Right cardiac atrium (tissue), 5 donors: ENCODE results near the gene RABL6. TPM values are rescaled to one million over a fixed set of nuclear protein-coding genes. Genes with fewer than 3 reads are reported as not detected.

Experiments
- microRNA-seq, 2 donors: library from miRNA; unstranded; fragments of <30 nt; microRNA quantifications; one replicate each; pipeline ENCODE4 v1.2.0, GENCODE V29; 2020 to 2021
- polyA plus RNA-seq: library from polyadenylated mRNA; stranded (reverse); fragments of 200-250 nt; gene quantifications from one replicate; pipeline ENCODE4 v1.2.3, GENCODE V29; 2013
- total RNA-seq, 4 donors: library from RNA; stranded (reverse); fragmentation: NEBNext Ultra II Directional; extraction: Animal tissue kit (Norgen Biotek cat#: 25700); gene quantifications; one replicate each; pipeline ENCODE4 v1.2.1, GENCODE V29; 2021
- donor health status: healthy with polysubstance abuse.
- donor health status: DM: no; HTN: yes; CAD: no.
- donor health status: DM: no; HTN: no; CAD: no.
- donor health status: DM: no; HTN: yes; CAD: no; lungs with severe emphysema.
- donor health status: DM: yes; HTN: yes; CAD: no.

The RABL6 gene
- total and polyA plus RNA-seq, 5 donors, result 67.3 to 87.2 (median 72.1) TPM

Small RNA genes lying within 50 kb of the gene (microRNA-seq; reads per million reads assigned to microRNA genes)
- gene MIR4292, result 0 reads per million in 2 donors
- 0 to 0.42 reads per million in 2 donors for gene MIR4479

Other genes starting within 250 kb of the RABL6 start
- gene EGFL7, start 145.0 kb upstream of the RABL6 start, total RNA-seq, result 100 to 1,000 TPM in 1 of 4 donors, 10 to 100 TPM in 3; 73.3 to 148 (median 83.0) TPM
- 113 TPM for gene EGFL7, start 145.0 kb upstream of the RABL6 start, polyA plus RNA-seq
- gene AGPAT2, start 120.5 kb upstream of the RABL6 start, total RNA-seq, result 10 to 100 TPM; 63.0 to 92.0 (median 70.2) TPM
- 149 TPM for gene AGPAT2, start 120.5 kb upstream of the RABL6 start, polyA plus RNA-seq
- gene DIPK1B, start 95.4 kb upstream of the RABL6 start, total RNA-seq, result 10 to 100 TPM; 34.2 to 40.8 (median 36.4) TPM
- 42.7 TPM for gene DIPK1B, start 95.4 kb upstream of the RABL6 start, polyA plus RNA-seq
- gene LCN10, start 65.0 kb upstream of the RABL6 start, total RNA-seq, result 10 to 100 TPM in 1 of 4 donors, 1 to 10 TPM in 3; 4.5 to 14.1 (median 7.7) TPM
- 14.7 TPM for gene LCN10, start 65.0 kb upstream of the RABL6 start, polyA plus RNA-seq
- gene LCN6, start 59.4 kb upstream of the RABL6 start, total RNA-seq, result 10 to 100 TPM in 3 of 4 donors, 1 to 10 TPM in 1; 8.3 to 22.8 (median 16.9) TPM
- gene LCN6, start 59.4 kb upstream of the RABL6 start, polyA plus RNA-seq, result 41.0 TPM
- not detected for gene LCN8, start 49.7 kb upstream of the RABL6 start, total RNA-seq
- not detected for gene LCN8, start 49.7 kb upstream of the RABL6 start, polyA plus RNA-seq
- 1 to 10 TPM in 2 of 4 donors, under 1 TPM in 2; 0.32 to 1.3 (median 0.87) TPM for gene LCN15, start 43.4 kb upstream of the RABL6 start, total RNA-seq
- gene LCN15, start 43.4 kb upstream of the RABL6 start, polyA plus RNA-seq, result 2.1 TPM
- 100 to 1,000 TPM in 2 of 4 donors, 10 to 100 TPM in 2; 73.6 to 115 (median 100) TPM for gene TMEM141, start 16.6 kb upstream of the RABL6 start, total RNA-seq
- 158 TPM for gene TMEM141, start 16.6 kb upstream of the RABL6 start, polyA plus RNA-seq
- gene CCDC183, start 11.6 kb upstream of the RABL6 start, total RNA-seq, result 1 to 10 TPM; 2.0 to 5.0 (median 2.6) TPM
- gene CCDC183, start 11.6 kb upstream of the RABL6 start, polyA plus RNA-seq, result 3.8 TPM
- gene AJM1, start 34.5 kb downstream of the RABL6 start, total RNA-seq, result 10 to 100 TPM in 1 of 4 donors, 1 to 10 TPM in 3; 4.4 to 11.5 (median 8.0) TPM
- gene AJM1, start 34.5 kb downstream of the RABL6 start, polyA plus RNA-seq, result 4.3 TPM
- gene PHPT1, start 41.5 kb downstream of the RABL6 start, total RNA-seq, result 100 to 1,000 TPM; 176 to 227 (median 203) TPM
- 329 TPM for gene PHPT1, start 41.5 kb downstream of the RABL6 start, polyA plus RNA-seq
- gene MAMDC4, start 44.4 kb downstream of the RABL6 start, total RNA-seq, result 10 to 100 TPM in 1 of 4 donors, 1 to 10 TPM in 3; 3.0 to 10.8 (median 5.8) TPM
- 5.2 TPM for gene MAMDC4, start 44.4 kb downstream of the RABL6 start, polyA plus RNA-seq
- gene EDF1, start 58.4 kb downstream of the RABL6 start, total RNA-seq, result 100 to 1,000 TPM; 279 to 331 (median 301) TPM
- gene EDF1, start 58.4 kb downstream of the RABL6 start, polyA plus RNA-seq, result 417 TPM
- gene TRAF2, start 78.6 kb downstream of the RABL6 start, total RNA-seq, result 10 to 100 TPM in 1 of 4 donors, 1 to 10 TPM in 3; 6.1 to 10.2 (median 8.6) TPM
- gene TRAF2, start 78.6 kb downstream of the RABL6 start, polyA plus RNA-seq, result 6.7 TPM
- 100 to 1,000 TPM; 108 to 139 (median 120) TPM for gene FBXW5, start 136.8 kb downstream of the RABL6 start, total RNA-seq
- 150 TPM for gene FBXW5, start 136.8 kb downstream of the RABL6 start, polyA plus RNA-seq
- 1 to 10 TPM; 1.0 to 1.8 (median 1.4) TPM for gene C8G, start 137.3 kb downstream of the RABL6 start, total RNA-seq
- gene C8G, start 137.3 kb downstream of the RABL6 start, polyA plus RNA-seq, result 1.4 TPM
- 10 to 100 TPM in 3 of 4 donors, 1 to 10 TPM in 1; 9.8 to 21.2 (median 13.1) TPM for gene LCN12, start 144.3 kb downstream of the RABL6 start, total RNA-seq
- gene LCN12, start 144.3 kb downstream of the RABL6 start, polyA plus RNA-seq, result 7.0 TPM
- gene PTGDS, start 169.6 kb downstream of the RABL6 start, total RNA-seq, result 1,000 to 10,000 TPM; 3,127 to 5,556 (median 4,402) TPM
- gene PTGDS, start 169.6 kb downstream of the RABL6 start, polyA plus RNA-seq, result 6,981 TPM
- gene LCNL1, start 175.0 kb downstream of the RABL6 start, total RNA-seq, result 10 to 100 TPM in 2 of 4 donors, 1 to 10 TPM in 2; 4.3 to 16.7 (median 9.7) TPM
- 2.4 TPM for gene LCNL1, start 175.0 kb downstream of the RABL6 start, polyA plus RNA-seq
- gene PAXX, start 184.5 kb downstream of the RABL6 start, total RNA-seq, result 10 to 100 TPM; 24.8 to 30.4 (median 27.6) TPM
- 44.5 TPM for gene PAXX, start 184.5 kb downstream of the RABL6 start, polyA plus RNA-seq
- gene CLIC3, start 188.6 kb downstream of the RABL6 start, total RNA-seq, result 1 to 10 TPM; 2.8 to 6.2 (median 4.8) TPM
- 6.2 TPM for gene CLIC3, start 188.6 kb downstream of the RABL6 start, polyA plus RNA-seq
- gene ABCA2, start 220.3 kb downstream of the RABL6 start, total RNA-seq, result 10 to 100 TPM; 32.2 to 42.4 (median 39.3) TPM
- 40.4 TPM for gene ABCA2, start 220.3 kb downstream of the RABL6 start, polyA plus RNA-seq
- gene FUT7, start 224.1 kb downstream of the RABL6 start, total RNA-seq, result under 1 TPM in 3 of 4 donors, not detected in 1; 0.09 to 0.24 (median 0.20) TPM
- 0.07 TPM for gene FUT7, start 224.1 kb downstream of the RABL6 start, polyA plus RNA-seq
- gene NPDC1, start 238.2 kb downstream of the RABL6 start, total RNA-seq, result 10 to 100 TPM; 68.3 to 81.0 (median 71.4) TPM
- 69.7 TPM for gene NPDC1, start 238.2 kb downstream of the RABL6 start, polyA plus RNA-seq
- gene ENTPD2, start 246.1 kb downstream of the RABL6 start, total RNA-seq, result 1 to 10 TPM in 3 of 4 donors, under 1 TPM in 1; 0.92 to 2.9 (median 1.4) TPM
- 2.1 TPM for gene ENTPD2, start 246.1 kb downstream of the RABL6 start, polyA plus RNA-seq